ENCODE results near the gene POLR1B.
"Not testable (repeated sequence)": the region's sequence is repeated elsewhere in the genome, so short reads cannot be mapped to it uniquely, and the experiment has no call there.

Gene POLR1B

GRCh38 chr2:112542123-112542983 is at the start of gene POLR1B:
Gene POLR1B, plus strand, starts transcription at chr2:112542465. Its CDS starts 30 bp downstream, at chr2:112542495.
- H3K4me3 ChIP-seq (ENCODE audit: low read depth, low read length), result peak within 1 kb of the TSS; percentile 83
- TF ChIP-seq, protein P1, sequence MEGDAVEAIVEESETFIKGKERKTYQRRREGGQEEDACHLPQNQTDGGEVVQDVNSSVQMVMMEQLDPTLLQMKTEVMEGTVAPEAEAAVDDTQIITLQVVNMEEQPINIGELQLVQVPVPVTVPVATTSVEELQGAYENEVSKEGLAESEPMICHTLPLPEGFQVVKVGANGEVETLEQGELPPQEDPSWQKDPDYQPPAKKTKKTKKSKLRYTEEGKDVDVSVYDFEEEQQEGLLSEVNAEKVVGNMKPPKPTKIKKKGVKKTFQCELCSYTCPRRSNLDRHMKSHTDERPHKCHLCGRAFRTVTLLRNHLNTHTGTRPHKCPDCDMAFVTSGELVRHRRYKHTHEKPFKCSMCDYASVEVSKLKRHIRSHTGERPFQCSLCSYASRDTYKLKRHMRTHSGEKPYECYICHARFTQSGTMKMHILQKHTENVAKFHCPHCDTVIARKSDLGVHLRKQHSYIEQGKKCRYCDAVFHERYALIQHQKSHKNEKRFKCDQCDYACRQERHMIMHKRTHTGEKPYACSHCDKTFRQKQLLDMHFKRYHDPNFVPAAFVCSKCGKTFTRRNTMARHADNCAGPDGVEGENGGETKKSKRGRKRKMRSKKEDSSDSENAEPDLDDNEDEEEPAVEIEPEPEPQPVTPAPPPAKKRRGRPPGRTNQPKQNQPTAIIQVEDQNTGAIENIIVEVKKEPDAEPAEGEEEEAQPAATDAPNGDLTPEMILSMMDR (IDR thresholded peaks at IDR 0.05; ENCODE audit: low read depth, low read length), result no peak

DNA sequence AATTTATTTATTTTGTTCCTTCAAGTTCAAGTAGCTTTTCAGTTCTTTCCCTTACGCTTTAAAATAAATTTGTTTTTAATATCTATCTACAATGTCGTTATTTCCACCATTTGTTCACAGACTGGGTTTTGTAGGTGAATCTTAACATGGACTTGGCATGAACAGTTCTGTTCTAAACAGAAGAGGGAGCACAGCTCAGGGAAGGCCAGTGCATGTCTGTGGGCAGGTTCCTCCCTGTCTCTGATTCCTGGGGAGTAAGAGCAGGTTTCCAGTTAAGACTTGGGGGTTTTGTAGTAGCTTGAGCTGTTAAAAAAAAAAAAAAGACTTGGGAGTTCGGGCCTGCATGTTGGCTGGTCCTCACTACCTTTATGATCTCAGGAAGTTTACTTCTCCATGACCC is 49.2 kb upstream of the POLR1B start:
- no peak overlapping the region for H3K4me3 ChIP-seq (ENCODE audit: low read depth, low read length)
- TF ChIP-seq, protein P1 (IDR thresholded peaks at IDR 0.05; ENCODE audit: low read depth, low read length), result no peak

GRCh38 chr2:112493858-112494648 is 48.2 kb upstream of the POLR1B start:
- no peak overlapping the region for H3K4me3 ChIP-seq (ENCODE audit: low read depth, low read length)
- TF ChIP-seq, protein P1 (IDR thresholded peaks at IDR 0.05; ENCODE audit: low read depth, low read length), result no peak

- H3K4me3 ChIP-seq (ENCODE audit: low read depth, low read length), result no peak overlapping the region
- TF ChIP-seq, protein P1 (IDR thresholded peaks at IDR 0.05; ENCODE audit: low read depth, low read length), result no peak
These were observed 47.4 kb upstream of the POLR1B start for GRCh38 chr2:112494828-112495227.

GRCh38 chr2:112495878-112496277 is 46.4 kb upstream of the POLR1B start:
- not testable (repeated sequence) for H3K4me3 ChIP-seq (ENCODE audit: low read depth, low read length)

DNA sequence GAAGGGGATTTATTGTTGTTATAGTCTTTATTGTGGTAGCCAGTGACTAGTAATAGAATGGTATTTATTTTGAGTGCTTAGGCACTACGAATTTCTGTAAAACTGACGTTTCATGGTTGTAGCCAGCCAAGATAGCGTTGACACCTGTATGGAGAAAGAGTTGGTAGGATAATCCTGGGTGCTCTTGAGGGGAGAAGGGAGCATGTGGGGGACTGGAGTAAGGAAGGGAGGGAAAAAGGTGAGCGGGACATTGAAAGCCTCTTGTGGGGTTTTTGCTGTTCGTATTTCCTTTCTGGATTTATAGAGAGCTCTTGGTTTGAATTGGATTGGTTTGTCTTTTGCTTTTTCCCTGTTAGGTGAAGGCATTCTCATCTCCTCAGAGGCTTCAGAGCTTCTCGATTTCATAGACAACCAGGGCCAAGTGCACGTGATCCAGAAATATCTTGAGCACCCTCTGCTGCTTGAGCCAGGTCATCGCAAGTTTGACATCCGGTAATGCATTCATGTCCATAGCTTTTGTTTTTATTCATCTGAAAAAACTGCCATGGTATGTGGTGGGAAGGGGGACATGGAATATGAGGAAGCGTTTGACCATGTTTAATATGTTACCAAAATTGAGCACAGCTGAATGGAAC is 41.3 kb upstream of the POLR1B start:
- TF ChIP-seq, protein P1 (IDR thresholded peaks at IDR 0.05; ENCODE audit: low read depth, low read length), result 0 out of 2 replicates have a peak, but pooled peaks have one; percentile 18
- H3K4me3 ChIP-seq (ENCODE audit: low read depth, low read length), result not testable (repeated sequence)

GRCh38 chr2:112509239-112509998 is 32.8 kb upstream of the POLR1B start:
- H3K4me3 ChIP-seq (ENCODE audit: low read depth, low read length), result not testable (repeated sequence)

Data from WI38 (cell line).